ENCODE results near the gene TLK2.
"Not testable (repeated sequence)": the region's sequence is repeated elsewhere in the genome, so short reads cannot be mapped to it uniquely, and the experiment has no call there.

TLK2 gene

DNA sequence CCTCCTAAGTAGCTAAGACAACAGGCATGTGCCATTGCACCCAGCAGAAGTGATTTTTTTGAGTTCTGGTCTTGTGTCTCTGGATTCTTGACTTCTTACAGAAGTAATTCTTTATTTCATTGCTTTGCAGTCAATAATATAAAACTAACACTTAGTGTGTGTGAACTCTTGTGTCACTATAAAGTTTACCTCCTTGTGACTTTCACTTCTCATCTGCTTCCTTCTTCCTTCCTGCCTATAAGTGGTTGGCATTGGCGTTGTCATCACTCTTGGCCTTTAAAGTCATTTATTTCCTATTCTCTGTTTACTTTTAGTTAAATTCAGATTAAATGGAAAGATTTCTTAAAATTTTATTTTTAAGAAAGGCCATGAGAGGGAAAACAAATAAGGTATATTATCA, 12.4 kb downstream of the TLK2 start:
- not testable (repeated sequence) for DNase-seq

DNA sequence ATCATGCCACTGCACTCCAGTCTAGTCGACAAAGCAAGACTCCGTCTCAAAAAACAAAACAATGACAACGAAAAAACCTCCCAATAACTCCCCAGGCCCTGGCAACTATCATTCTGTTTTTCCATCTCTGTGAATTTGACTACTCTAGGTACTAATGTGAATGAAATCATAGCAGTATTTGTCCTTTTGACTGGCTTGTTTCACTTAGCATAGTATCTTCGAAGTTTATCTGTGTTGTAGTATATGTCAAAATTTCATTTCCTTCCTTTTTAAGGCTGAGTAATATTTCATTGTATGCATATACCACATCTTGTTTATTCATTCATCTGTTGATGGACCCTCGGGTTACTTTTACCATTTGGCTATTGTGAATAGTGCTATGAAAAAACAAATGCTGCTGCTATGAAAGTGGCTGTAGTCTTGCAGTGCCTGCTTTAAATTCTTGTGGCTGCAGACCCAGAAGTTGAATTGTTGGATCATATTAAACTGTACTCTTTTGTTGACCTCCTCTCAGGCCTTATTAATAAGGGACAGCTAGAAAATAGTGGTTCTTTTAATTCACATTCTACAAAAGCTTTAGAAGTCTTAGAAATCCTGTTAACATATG, 14.5 kb downstream of the TLK2 start:
- DNase-seq = not testable (repeated sequence)

DNA sequence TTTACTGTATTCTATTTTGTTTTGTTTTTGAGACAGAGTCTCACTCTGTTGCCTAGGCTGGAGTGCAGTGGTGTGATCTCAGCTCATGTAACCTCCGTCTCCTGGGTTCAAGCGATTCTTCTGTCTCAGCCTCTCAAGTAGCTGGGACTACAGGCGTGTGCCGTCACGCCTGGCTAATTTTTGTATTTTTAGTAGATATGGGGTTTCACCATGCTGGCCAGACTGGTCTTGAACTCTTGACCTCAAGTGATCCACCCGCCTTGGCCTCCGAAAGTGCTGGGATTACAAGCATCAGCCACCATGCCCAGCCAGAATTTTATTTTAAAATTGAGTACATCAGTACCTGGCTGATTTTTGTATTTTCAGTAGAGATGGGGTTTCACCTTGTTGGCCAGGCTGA, 15.4 kb downstream of the TLK2 start:
- DNase-seq = not testable (repeated sequence)

DNA sequence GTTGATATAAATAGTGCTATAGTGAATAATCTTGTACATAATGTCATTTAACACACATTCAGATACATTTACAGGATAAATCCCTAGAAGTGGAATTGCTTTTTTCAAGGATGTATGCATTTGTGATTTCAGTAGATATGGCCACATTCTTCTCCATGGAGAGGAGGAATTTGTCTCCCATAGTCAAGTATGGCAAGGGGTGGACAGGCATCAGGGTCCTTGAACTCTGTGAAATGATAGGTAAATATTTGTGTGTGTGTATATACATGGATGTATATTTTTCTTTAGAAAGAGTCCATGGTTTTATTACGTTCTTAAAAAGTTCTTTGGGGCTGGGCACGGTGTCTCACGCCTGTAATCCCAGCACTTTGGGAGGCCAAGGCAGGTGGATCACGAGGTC, 17.7 kb downstream of the TLK2 start:
- not testable (repeated sequence) for DNase-seq

DNA sequence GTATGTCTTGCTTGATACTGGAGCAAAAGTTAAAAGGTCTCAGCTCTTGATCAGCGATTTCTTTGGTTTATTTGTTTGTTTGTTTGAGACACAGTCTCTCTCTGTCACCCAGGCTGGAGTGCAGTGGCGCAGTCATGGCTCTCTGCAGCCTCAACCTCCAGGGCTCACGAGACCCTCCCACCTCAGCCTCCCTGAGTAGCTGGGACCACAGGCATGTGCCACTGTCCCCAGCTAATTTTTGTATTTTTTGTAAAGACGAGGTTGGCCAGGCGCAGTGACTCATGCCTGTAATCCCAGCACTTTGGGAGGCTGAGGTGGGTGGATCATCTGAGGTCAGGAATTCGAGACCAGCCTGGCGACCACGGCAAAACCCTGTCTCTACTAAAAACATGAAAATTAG, 20.2 kb downstream of the TLK2 start:
- DNase-seq = not testable (repeated sequence)

DNA sequence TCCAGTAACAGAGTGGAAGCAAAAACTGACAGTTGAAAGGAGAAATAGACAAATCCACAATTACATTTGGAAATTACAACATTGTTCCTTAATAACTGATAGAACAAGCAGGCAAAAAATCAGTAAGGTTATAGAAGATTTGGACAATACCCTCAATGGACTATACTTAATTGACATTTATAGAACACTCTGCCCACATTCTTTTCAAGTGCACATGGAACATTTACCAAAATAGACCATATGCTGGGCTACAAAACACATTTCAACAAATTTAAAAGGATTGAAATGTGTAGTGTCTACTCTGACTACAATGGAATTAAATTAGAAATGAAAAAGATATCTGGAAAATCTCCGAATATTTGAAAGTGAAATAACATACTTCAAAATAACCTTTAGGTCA, 21.8 kb downstream of the TLK2 start:
- not testable (repeated sequence) for DNase-seq

DNA sequence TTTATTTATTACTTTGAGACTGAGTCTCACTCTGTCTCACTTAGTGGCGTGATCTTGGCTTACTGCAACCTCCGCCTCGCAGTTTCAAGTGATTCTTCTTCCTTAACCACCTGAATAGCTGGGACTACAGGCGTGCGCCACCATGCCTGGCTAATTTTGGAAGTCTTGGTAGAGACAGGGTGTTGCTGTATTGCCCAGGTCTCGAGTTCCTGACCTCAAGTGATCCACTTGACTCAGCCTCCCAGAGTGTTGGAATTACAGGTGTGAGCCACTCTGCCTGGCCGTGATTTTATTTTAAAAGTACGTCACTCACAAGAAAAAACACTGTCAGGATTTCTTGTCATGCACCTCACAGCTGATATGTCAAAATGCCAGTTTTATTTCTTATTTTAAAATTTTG, 26.2 kb downstream of the TLK2 start:
- DNase-seq = not testable (repeated sequence)

DNA sequence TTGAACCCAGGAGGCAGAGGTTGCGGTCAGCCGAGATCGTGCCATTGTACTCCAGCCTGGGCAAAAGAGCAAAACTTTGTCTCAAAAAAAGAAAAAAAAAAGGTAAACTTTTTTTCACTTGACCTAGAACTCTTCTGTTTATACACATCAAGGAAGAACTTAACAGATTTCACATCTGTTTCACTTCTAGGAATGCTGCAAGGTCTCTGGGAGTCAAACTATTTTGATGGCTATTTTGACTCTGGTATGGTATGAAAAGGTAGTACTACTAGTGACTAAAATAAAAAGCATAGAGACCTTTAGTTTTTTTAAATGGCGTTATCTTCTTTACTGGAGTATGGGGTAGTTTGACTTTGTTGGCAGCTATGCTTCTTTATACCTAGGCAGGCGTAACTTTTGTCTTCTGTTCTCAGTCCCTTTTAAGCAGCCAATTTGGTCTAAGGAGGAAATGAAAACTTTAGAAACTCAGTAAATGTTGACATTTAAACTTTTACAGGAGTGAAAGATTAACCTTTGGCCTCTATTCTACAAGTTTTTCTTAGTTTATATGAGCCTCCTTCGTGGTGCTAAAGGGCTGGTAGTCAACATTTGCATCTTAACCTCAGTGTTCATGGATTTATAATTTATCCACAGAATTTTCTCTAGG, 28.7 kb downstream of the TLK2 start:
- DNase-seq = not testable (repeated sequence)

DNA sequence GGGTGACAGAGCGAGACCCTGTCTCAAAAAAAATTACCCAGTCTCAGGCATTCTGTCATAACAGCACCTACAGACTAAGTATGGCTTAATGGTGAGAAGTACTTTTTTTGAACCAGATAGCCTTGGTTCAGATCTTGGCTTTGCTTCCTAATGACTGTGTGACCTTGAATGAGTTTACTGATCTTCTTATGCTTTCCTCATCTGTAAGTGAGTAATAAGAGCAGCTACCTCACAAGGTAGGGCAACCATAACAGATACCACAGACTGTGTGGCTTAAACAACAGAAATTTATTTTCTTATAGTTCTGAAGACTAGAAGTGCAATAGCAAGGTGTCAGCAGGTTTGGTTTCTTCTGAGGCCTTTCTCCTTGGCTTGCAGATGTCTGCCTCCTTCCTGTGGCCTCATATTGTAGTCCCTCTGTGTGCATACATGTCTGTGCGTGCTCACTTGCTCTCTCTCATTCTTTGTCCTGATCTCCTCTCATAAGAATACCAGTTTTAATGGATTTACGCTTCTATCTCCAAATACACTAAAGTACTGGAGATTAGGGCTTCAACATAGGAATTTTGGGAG, 31.7 kb downstream of the TLK2 start:
- DNase-seq = not testable (repeated sequence)

DNA sequence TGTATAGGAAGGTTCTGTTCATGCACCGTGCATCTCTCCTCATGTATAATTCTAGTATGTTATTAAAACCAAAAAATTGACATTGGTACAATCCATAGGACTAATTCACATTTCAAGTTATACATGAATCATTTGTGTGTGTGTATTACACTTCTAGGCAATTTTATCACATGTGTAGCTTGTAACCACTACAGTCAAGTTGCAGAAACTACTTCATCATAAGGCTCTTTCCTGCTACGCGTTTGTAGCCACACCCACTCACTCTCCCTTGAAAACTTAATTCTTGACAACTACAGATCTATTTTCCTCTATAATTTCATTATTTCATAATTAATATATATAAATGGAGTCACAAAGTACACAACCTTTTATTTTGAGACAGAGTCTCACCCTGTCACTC, 32.4 kb downstream of the TLK2 start:
- peak; percentile 29 for DNase-seq

DNA sequence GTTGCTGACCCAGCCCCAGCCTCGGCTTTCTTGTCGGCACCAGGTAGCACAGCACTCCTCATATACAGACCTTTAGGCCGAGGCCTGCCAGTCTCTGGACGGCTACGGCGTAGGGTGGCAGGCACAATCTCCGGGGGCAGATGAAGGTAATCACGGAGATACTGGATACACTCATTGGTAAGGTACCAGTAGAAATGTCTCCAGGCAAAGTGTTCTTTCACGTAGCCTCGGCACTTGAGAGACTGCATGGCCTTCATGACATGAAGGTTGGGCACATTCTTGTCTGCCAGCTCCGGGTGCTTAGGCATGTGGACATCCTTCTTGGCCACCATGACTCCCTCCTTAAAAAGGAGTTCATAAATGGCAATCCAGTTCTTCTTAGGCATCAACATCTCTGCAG, 37.8 kb downstream of the TLK2 start:
- DNase-seq = not testable (repeated sequence)

DNA sequence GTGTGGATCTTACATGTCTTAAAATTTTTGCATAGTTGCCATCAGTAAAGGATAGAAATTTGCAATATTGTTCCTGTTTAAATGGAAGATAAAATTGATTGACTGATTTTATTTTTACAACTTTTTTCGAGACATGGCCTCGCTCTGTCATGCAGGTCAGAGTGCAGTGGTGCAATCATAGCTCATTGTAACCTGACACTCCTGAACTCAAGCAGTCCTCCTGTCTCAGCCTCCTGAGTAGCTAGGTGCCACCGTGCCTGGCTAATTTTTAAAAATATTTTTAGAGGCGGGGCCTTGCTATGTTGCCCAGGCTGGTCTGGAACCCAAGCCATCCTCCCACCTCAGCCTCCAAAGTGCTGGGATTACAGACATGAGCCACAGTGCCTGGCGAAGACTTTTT, 42.7 kb downstream of the TLK2 start:
- not testable (repeated sequence) for DNase-seq

DNA sequence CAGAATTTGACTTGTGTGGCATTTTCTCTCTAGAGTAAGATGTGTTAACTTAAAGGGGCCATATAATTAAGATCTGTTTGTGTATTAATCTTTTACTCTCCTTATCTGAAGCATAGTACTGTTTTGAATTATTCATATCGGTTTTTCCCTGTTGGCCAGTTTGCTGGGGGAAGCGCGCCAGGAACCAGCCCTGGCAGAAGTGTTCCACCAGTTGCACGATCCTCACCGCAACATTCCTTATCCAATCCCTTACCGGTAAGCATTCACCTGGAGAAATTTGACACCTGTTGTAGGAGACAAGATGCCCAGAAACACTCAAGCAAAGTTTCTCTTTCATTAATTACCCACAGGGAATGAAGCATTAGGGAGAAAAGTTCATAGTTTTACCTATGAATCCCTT, 45.5 kb downstream of the TLK2 start:
- not testable (repeated sequence) for DNase-seq

DNA sequence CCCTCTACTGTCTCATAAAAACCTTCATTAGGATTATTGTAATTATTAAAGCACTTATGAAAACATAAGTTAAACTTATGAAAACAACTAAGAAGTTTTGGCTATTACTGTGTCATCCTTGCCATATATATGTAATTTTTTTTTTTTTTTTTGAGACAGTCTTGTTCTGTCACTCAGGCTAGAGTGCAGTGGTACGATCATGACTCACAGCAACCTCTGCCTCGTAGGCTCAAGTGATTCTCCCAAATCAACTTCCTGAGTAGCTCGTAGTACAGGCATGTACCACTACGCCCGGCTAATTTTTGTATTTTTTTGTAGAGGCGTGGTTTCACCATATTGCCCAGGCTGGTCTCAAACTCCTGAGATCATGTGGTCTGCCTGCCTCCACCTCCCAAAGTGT, 46.7 kb downstream of the TLK2 start:
- not testable (repeated sequence) for DNase-seq

DNA sequence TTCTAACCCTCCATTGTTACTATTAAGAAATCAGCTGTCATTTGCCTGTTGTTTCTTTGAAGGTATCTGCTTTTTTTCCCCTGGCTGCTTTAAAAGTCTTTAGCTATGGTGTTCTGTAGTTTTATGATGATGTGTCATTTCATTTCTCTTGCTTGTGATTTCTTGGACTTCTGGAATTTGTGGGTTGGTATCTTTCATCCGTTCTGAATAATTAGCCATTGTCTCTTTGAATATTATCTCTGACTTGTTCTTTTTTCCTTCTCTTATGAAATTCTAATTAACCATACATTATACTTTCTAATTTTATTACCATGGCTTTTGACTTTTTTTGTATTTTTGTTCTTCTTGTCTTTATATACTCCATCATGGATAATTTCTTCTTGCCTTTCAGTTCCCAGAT, 52.3 kb downstream of the TLK2 start:
- DNase-seq = not testable (repeated sequence)

DNA sequence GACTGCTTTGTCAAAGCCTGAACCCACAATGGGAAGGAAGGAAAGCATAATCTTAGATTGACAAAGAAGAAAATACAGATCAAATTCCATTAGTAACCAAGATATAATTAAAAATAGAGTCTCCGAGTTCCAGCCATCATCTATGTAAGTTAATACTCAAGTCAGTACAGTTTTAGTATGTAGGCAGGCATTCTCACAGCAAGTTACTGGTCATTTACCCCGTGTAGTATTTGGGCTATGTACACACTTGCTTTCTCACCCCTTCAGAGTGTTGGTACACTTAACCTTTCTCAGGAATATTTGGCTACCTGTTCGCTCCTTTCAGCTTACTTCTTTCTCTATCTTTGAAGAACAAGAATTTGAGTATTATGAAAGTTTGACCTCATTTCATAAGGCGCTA, 57.9 kb downstream of the TLK2 start:
- not testable (repeated sequence) for DNase-seq

DNA sequence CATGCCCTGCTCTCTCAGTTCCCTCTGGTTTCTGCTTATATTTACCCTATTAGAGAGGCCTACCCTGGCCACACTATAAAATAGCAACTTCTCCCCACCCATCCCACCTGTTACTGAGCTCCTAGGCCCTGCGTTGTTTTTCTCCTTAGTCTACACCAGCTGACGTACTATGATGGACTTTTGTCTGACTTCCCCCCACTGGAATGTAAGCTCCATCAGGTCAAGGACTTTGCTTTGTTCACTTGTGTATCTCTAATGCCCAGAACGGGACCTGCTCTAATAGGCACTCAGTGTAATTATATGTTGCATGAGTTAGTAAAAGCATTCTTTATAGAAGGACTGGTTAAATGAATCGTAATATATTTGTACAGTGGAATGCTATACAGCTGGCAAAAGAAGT, 62.4 kb downstream of the TLK2 start:
- DNase-seq = not testable (repeated sequence)

DNA sequence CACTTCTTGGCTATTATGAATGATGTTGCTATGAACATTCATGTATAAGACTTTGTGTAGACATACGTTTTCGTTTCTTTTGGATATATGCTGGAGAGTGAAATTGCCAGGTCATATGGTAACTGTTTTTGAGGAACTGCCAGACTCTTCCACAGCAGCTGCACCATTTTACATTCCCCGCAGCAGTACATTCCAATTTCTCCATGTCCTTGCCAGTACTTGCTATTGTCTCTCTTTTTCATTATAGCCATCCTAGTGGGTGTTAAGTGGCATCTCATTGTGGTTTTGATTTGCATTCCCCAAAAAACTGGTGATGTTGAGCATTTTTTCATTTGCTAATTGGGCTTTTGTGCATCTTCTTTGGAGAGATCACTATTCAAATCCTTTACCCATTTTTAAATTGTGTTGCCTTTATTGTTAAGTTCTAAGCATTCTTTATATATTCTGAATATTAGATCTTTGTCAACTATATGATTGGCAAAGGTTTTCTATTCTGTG, 64.7 kb downstream of the TLK2 start:
- not testable (repeated sequence) for DNase-seq

DNA sequence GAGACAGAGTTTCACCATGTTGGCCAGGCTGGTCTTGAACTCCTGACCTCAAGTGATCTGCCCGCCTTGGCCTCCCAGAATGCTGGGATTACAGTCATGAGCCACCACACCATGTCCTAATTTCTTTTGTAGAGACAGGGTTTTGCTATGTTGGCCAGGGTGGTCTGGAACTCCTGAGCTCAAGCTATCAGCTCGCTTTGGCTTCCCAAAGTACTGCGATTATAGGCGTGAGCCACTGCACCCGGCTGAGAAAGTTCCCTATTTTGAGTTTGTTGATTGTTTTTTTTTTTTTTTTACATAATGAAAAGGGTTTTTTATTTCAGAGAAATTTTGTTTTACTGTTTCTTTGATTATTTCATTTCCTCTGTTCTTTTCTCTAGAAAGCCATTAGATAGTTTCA, 67.4 kb downstream of the TLK2 start:
- DNase-seq = peak; percentile 42

DNA sequence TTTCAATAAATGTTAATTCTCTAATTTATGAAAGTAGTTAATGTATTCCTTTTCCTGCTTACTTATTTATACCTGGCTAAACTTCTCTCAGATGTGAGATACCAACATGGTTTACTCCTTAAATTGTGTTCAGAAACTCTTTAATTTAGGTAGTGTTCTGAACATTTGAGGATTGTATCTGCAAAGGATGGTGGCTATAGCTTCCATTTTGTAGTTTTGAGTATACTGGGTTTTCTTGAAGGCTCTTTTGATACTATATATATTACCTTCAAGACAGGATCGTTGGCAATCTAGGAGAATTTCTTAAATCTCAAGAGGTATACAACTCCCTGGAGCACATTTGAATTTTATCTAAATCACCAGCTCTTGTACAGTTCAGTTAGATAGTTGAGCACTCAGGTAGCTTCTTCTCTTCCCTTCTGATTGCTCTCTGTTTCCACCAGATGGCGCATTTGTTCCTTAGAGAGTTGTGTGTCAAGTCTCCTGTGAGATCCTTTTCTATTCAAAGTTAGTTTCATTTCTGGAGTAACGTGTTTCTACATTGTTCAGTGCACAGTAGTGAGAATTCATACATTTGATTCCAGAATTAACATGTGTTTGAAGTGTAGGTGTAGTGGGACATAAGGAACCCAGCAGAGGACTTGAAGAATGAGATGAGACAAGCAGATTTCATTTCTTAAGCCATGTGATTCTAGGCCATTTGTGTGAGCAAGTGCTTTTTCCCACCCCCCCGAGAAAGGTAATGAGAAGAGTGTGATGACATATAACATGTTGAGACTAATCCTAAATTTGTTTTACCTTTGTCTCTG, 74.4 kb downstream of the TLK2 start:
- DNase-seq = peak; percentile 55

DNA sequence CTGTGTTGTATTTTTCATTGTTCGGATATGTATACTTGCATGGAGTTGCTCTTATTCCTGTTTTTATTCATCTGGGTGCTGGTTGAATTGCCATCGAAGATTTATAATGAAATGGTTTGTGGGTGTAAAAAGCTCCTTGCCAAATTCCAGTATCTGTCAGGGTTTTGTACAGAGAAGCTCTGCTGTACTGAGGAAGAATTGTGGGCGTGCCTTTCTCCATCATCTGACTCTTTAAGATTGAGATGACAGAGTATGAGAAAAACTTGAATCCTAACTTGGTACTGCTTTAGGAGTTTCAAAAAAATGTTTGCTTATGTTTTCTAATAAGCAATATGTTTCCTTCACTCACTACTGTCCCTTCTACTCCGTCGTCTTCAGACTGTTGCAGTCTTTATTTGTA, 78.9 kb downstream of the TLK2 start:
- not testable (repeated sequence) for DNase-seq

DNA sequence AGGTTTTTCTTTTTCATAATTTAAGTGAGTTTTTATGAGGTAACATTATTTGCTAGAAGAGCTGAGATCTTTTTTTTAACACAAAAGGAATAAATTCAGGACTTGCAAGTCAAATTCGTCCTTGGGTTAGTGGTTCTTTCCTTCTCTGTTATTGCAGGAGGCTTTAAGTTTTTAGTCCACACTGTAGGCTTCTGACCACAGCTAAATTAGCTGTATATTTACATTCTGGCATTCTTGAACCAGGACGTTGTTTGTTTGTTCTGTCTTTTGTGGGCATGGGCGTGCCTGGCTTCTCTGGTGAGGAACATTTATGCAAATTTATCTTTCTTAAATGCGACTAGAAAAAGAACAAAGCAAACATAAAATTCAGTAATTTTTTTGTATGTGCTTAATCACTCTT, 80.3 kb downstream of the TLK2 start:
- not testable (repeated sequence) for DNase-seq

DNA sequence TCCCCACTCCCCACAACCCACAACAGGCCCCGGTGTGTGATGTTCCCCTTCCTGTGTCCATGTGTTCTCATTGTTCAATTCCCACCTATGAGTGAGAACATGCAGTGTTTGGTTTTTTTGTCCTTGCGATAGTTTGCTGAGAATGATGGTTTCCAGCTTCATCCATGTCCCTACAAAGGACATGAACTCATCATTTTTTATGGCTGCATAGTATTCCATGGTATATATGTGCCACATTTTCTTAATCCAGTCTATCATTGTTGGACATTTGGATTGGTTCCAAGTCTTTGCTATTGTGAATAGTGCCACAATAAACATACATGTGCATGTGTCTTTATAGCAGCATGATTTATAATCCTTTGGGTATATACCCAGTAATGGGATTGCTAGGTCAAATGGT, 82.3 kb downstream of the TLK2 start:
- not testable (repeated sequence) for DNase-seq

Data from hematopoietic multipotent progenitor cell treated with erythropoietin and hydrocortisone succinate and interleukin-3 and kit ligand, for 4 days (in vitro differentiated cells).